GM19351 (cell line): ENCODE data around the gene NCF4.

Source experiments
- ATAC-seq: cut with Tn5 transposase; IDR thresholded peaks from one replicate; pipeline ENCODE4 v1.9.1; 2021; ENCODE audit warnings: mild to moderate bottlenecking, moderate library complexity; ENCODE audit not compliant: unreplicated experiment

NCF4 gene

GRCh38 chr22:36835903-36836302 lies 24.9 kb upstream of the NCF4 start:
- ATAC-seq: no peak

DNA sequence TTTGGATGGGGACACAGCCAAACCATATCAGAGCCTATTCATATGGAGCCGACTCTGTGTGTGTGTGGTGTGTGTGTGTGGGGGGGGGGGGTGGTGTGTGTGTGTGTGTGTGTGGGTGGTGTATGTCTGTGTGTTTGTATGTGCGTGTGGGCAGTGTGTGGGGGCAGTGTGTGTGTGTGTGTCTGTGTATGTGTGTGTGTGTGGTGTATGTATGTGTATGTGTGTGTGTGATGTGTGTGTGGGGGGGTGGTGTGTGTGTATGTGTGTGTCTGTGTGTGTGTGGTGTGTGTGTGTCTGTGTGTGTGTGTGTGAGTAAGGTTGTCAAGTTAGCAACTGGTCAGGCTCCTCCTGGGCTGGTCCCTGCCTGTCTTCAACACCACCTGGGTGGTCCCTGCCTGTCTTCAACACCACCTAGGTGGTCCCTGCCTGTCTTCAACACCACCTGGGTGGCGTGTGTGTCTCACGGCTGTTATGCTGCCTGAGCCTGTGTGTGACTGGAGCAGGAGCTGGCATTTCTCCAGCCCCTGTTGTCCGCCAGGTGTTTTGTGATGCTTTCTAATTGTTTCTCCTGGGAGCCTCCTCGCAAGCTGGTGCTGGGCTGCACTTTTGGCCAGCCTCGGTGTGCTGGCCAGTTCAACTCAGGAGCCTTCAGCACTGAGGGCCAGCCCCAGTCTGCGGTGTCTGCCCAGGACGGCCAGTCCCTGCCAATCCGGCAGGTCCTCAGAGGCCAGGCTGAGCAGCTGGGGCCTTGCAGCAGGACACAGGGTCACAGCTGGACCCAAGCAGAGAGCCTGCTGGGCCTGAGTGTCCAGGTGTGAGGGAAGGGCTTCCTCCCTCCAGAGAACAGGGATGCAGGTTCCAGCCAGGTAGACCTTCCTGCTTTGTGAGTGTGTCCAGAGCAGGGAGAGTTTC lies 22.4 kb upstream of the NCF4 start:
- no peak for ATAC-seq

DNA sequence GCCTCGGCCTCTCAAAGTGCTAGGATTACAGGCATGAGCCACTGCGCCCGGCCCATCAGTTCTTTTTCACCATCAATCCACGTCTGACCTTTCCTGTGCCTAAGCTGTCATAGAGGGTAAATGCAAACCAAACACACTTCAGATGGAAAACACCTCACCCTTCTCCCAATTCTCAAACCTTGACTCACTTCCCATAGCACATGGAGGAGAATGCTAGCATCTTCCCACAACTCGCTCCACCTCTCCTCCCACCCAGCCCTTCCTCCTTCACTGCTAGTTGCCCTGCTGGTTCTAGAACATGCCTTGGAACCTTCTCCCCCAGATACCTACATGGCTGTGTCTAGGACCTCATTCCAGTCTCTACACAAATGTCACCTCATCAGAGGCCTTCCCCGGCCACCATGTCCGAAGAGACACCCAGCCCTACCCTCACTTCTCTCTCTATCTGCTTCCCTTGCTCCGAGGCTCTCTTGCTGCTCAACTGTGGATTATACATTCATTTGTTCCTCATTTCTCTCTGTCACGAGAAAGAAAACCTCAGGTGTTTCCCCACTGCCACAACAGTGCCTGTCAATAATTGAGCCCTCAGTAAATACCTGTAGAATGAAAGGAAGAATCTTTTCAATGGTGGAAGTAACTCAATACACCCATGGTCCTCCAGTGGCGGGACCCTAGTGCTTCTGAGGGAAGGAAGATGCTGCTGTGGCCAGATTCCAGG lies 21.3 kb upstream of the NCF4 start:
- ATAC-seq: no peak

DNA sequence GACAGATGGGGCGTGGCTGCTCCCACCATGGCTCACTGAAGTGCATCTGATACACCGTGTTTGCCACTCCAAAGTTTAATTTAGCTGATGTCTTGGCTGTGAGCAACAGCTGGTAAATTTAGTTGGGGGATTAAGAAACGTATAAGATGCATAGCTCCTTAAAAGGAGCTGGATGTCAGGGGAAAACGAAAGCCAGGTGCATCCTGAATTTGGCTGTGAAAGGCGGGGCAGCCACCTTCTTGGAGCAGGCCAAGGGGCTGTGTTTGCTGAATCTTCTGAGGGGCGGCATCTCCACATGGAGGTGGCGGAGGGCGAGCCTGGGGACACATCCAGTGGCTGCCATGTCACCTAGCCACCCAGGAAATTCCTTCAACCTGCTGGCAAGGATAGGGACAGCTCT lies 20.7 kb upstream of the NCF4 start:
- ATAC-seq: no peak

DNA sequence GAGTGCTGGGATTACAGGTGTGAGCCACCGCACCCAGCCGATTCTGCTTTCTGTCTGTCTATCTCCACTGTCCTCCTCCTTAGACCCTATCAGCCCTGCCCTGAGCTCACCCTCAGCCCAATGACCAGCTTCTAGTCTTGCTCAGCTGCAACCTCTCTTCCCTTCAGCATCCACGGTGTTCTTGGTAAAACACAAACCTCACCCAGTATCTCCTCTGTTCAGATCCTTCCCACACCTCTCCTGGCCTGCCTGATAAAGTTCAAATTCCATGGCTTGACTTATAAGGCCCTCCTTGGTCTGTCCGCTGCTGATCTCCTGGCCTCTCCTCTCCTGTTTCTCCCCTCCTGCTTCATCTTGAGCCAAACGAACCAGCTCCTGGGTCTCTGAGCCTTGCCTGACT lies 14.5 kb upstream of the NCF4 start:
- no peak for ATAC-seq

DNA sequence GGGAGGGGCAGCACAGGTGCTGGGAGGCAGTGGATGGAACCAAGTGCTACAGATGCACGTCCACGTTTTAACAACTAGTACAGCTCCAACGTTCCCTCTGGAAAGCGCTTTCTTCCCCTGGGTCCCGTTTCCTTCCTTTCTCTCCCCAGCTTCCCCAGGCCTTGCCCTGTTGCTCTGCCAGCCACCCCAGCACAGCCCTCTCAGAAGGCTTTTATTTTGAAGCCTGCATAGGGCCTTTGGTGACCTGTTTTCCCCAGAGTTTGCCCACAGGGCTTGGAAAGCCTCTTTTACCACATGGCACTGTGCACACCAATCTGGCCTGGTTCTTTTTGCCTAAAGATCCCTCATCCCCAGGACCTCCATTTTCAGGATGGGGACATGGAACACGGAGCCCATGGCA lies 13.9 kb upstream of the NCF4 start:
- no peak for ATAC-seq

- ATAC-seq: no peak
These were observed 10.8 kb upstream of the NCF4 start for GRCh38 chr22:36850056-36850455.

DNA sequence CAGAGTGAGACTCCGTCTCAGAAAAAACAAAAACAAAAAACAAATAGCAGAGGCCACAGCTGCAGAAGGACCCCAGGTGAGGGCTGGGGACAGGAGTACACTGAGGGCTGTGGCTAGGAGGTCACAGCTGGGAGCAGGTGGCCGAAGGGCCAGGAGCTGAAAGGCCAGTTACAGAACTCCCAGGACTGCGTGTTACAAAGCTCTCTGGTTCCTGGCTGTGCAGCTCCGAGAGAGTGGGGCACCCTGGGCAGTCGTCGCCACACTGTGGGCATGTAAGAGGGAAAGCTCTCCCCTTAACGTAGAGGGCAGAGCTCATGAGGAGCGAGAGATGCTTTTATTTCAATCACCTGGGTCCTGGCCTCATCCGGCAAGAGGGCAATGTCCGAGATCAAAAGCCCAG lies 10.1 kb upstream of the NCF4 start:
- no peak for ATAC-seq

DNA sequence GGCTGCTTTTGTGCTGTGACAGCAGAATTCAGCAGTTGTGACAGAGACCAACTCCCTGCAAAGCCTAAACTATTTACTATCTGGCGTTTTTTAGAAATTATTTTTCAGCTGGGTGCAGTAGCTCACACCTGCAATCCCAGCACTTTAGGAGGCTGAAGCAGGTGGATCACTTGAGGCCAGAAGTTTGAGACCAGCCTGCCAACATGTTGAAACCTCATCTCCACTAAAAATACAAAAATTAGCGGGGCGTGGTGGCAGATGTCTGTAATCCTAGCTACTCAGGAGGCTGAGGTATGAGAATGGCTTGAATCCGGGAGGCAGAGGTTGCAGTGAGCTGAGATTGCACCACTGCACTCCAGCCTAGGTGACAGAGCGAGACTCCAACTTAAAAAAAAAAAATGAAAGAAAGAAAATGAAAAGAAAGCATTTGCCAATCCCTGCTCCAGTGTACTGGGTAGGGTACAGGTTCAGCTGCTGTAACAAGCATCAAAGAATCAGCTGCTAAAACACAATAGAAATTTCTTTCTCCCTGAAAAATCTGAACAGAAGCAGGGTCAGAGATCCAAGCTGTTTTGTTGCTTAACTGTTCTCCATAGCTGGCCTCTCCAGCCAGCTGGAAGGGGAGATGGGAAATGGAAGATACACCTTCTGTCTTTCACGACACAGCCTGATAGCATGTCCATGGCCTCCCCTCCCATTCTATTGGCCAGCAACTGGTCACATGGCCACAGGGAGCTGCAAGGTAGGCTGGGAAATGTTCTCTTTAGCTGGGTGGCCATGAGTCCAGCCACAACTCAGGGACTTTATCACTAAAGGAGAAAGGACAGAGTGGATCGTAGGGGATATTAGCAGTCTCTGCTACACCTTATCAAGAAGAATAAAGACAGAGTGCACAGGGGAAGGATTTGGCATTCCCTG lies 8.5 kb upstream of the NCF4 start:
- ATAC-seq: no peak

DNA sequence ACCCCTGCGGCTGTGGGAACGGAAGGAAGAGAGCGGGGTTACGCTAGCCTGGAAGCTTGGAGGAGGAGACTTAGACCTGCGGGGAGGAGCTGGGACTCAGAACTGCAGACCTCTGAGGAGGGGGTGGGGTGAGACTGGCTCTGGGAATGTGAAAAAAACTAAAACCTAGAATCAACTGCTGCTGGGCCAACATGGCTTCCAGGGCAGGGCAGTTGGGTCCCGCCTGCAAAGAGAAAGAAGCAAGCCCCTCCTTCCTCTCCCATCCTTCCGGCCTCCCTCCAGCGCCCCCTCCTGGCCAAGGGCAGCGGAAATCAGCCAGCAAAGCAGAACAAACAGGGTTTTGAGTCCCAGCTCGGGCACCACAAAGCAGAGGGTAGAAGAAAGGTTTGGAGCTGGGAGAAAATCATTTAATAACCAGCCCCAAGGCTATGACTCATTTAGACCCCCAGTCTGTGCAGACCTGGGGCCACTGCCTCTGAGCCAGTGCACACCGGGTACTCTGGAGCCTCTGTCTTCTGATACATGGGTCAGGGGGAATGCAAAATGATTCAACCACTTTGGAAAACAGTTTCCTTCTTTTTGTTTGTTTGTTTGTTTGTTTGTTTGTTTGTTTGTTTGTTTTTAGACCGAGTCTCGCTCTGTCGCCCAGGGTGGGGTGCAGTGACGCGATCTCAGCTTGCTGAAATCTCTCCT lies 7.3 kb upstream of the NCF4 start:
- no peak for ATAC-seq

GRCh38 chr22:36855478-36855877 lies 5.3 kb upstream of the NCF4 start:
- no peak for ATAC-seq

DNA sequence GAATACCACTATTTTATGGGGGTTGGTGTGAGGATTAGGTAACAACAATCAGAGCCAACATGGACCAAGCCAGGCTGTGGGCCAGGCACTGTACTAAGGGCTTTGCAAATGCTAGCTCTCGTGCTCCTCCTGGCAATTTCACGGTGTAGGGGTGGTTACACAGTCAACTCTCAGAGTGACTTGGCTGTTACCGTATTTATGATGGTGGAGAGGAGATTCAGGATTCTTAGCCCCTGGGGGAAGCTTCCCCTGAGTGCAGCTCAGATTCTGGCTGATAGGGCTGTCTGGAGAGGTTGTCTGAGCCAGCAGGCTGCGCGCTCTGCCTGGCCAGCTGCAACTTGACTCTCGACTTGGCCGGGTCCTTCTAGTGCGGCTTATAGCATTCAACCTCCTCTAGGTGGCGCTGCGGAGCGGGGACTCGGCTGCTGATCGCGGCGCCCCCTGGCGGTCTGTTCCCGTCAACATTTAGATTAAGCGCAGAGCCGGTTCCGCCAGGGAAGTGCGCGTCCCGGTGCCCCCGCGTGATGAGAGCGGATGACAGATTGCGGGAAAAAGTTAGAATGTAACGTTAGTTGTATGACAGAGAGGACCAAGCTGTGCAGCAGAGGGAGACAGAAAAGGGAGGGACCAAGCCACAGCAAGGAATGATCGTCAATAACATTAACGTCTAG lies 4.5 kb upstream of the NCF4 start:
- ATAC-seq: no peak

- ATAC-seq: no peak
These were observed 4.0 kb upstream of the NCF4 start for GRCh38 chr22:36856792-36857135.

DNA sequence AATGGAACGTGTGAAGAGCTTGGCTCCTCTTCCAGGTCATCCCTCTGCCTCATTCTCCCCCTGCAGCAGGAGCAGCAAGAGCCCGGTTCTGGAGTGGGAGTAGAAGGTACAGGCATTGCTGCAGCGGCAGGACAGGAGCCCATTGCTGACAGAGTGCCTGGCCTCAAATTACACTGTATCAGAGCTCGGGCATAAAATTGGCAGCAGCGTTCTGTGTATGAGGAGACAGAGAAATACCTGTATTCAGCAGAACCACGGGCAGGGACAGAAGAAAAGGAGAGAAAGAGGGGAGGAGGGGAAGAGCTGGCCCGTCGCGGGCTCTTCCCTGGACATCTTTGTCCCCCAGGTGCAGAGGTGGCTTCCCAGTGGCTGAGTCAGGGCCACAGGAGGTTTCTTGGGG lies 2.6 kb upstream of the NCF4 start:
- no peak for ATAC-seq

DNA sequence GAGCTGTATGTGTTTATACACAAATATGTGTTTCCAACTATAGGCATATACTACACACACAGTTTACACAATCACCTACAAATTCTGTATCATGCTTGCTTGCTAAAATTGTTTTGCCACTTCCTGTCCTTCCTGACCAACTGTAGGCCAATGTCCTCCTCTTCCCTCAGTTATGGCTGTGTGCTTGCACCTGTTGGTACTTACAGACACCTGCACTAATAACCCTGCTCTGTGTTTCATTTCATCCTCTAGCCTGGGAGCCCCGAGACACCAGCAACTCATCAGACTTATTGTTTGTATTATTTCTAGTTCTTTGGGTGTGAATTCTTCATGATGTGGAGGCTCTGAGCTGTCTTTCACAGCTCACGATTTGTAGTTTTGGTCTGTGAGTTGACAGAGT lies 1.8 kb upstream of the NCF4 start:
- no peak for ATAC-seq

- ATAC-seq: no peak
These were observed 789 bp upstream of the NCF4 start for GRCh38 chr22:36860017-36860416.

GRCh38 chr22:36860438-36860820 lies 377 bp upstream of the NCF4 start:
- ATAC-seq: no peak

GRCh38 chr22:36862251-36863242 lies 1.7 kb downstream of the NCF4 start:
- no peak for ATAC-seq

GRCh38 chr22:36863281-36863680 lies 2.5 kb downstream of the NCF4 start:
- no peak for ATAC-seq
